GM12878 (cell line): Measurements from ENCODE around the gene RAB23. TPM values are rescaled to one million over a fixed set of nuclear protein-coding genes. Genes with fewer than 3 reads are reported as not detected.

Source experiments
- ATAC-seq: fragments of 200-7000 bp; cut with Tn5 transposase; 3 replicates; pipeline ENCODE4 v1.9.1; 2020; ENCODE audit warnings: mild to moderate bottlenecking, moderate library complexity
- BruUV-seq: library from RNA; stranded (reverse); fragments of 400-500 nt; replicated peaks from 2 replicates; lab custom pipeline; 2021; lab: Mats Ljungman, UMichigan
- CTCF ChIA-PET: fragments of 300-600 bp; sonication (Branson Sonifier 250); formaldehyde crosslinking; extraction: SDS; loops from one replicate; lab custom pipeline; 2021; ENCODE audit warnings: inconsistent platforms; lab: Yijun Ruan, JAX
- POLR2A ChIA-PET: fragments of 350-600 bp; formaldehyde crosslinking; extraction: SDS; loops from one replicate; lab custom pipeline; 2021; ENCODE audit warnings: inconsistent platforms; lab: Charles Lee
- RAD21 ChIA-PET: fragments of 300-600 bp; sonication (Branson Sonifier 250); formaldehyde crosslinking; loops from one replicate; lab custom pipeline; 2023; ENCODE audit warnings: antibody characterized with exemption; ENCODE audit not compliant: unreplicated experiment; lab: Charles Lee
- SMC1A ChIA-PET: fragments of 300-600 bp; sonication (Branson Sonifier 250); formaldehyde crosslinking; loops from one replicate; lab custom pipeline; 2023; ENCODE audit not compliant: unreplicated experiment, uncharacterized antibody; lab: Charles Lee
- DNase-seq: peaks from one replicate; pipeline ENCODE4 v3.0.0-alpha.2; 2011; ENCODE audit warnings: low read depth, low spot score
- FAIRE-seq: peaks from 3 replicates; lab custom pipeline; 2011; peaks lifted over from hg19 to GRCh38; lab: Jason Lieb, UNC
- H2AFZ ChIP-seq: 2 replicates; pipeline ENCODE4 v1.6.0; 2011; ENCODE audit warnings: low read depth, low read length, control low read depth; ENCODE audit not compliant: control insufficient read depth
- H3K27ac ChIP-seq: 2 replicates; pipeline ENCODE4 v1.5.1; 2011; ENCODE audit warnings: control low read depth; ENCODE audit not compliant: control insufficient read depth, insufficient read depth
- H3K27me3 ChIP-seq, 2 experiments: replicated peaks in 1 of 2; 2 replicates each; pipeline versions ENCODE4 v1.6.0 to v1.6.1; 2011; ENCODE audit warnings: low read length in 1 of 2; ENCODE audit not compliant: control insufficient read depth in 2 of 2, insufficient read depth in 2 of 2
- H3K36me3 ChIP-seq, 2 experiments: 2 replicates each; pipeline ENCODE4 v1.5.1; 2011; ENCODE audit warnings: low read length in 1 of 2; ENCODE audit not compliant: control insufficient read depth in 2 of 2, insufficient read depth in 2 of 2
- H3K4me1 ChIP-seq: 2 replicates; pipeline ENCODE4 v1.6.1; 2011; ENCODE audit warnings: mild to moderate bottlenecking, low read length, moderate library complexity, mixed read lengths; ENCODE audit not compliant: control insufficient read depth, insufficient read depth
- H3K4me2 ChIP-seq: 2 replicates; pipeline ENCODE4 v1.6.0; 2011; ENCODE audit warnings: control low read depth; ENCODE audit not compliant: control insufficient read depth, insufficient read depth
- H3K4me3 ChIP-seq: fragments of 200-600 bp; sonication (generic); 2 replicates; pipeline ENCODE4 v1.5.1; 2016
- H3K79me2 ChIP-seq: 2 replicates; pipeline ENCODE4 v1.6.0; 2011; ENCODE audit warnings: low read length; ENCODE audit not compliant: control insufficient read depth, insufficient read depth
- H3K9ac ChIP-seq: 2 replicates; pipeline ENCODE4 v1.8.0; 2011; ENCODE audit warnings: low read length, control low read depth, mixed read lengths; ENCODE audit not compliant: control insufficient read depth, insufficient read depth
- H3K9me3 ChIP-seq: replicated peaks from 3 replicates; pipeline ENCODE4 v1.5.1; 2011; ENCODE audit warnings: mild to moderate bottlenecking, low read length; ENCODE audit not compliant: control insufficient read depth, insufficient read depth
- H4K20me1 ChIP-seq: 2 replicates; pipeline ENCODE4 v1.6.0; 2011; ENCODE audit not compliant: control insufficient read depth, insufficient read depth
- BRCA1 ChIP-seq: IDR thresholded peaks from 2 replicates; pipeline ENCODE4 v1.6.1; 2011; ENCODE audit warnings: low read depth, low read length, improper control_type of control experiment
- CHD4 ChIP-seq: fragments of 200-600 bp; sonication (generic); IDR thresholded peaks from 2 replicates; pipeline ENCODE4 v1.6.1; 2016; ENCODE audit warnings: mild to moderate bottlenecking
- CREB1 ChIP-seq: IDR thresholded peaks from 2 replicates; pipeline ENCODE4 v1.6.1; 2012; ENCODE audit warnings: low read depth, mild to moderate bottlenecking, inconsistent platforms
- IKZF1 ChIP-seq: fragments of 450-650 bp; conservative IDR thresholded peaks from 2 replicates; pipeline ENCODE4 v1.6.1; 2017; ENCODE audit warnings: antibody characterized with exemption, mild to moderate bottlenecking
- IKZF2 ChIP-seq, 2 experiments: fragments of 450-650 bp; IDR thresholded peaks; 2 replicates each; pipeline ENCODE4 v1.6.1; 2017; ENCODE audit warnings: mild to moderate bottlenecking in 2 of 2, moderate library complexity in 2 of 2
- MEF2B ChIP-seq: fragments of 450-650 bp; IDR thresholded peaks from 2 replicates; pipeline ENCODE4 v1.6.1; 2018; ENCODE audit warnings: mild to moderate bottlenecking, moderate library complexity; ENCODE audit not compliant: partially characterized antibody, poor library complexity, severe bottlenecking
- MXI1 ChIP-seq: fragments of 150-350 bp; IDR thresholded peaks from 2 replicates; pipeline ENCODE4 v1.6.1; 2011; ENCODE audit warnings: low read depth, mild to moderate bottlenecking, inconsistent platforms, low read length, improper control_type of control experiment
- MYC ChIP-seq: IDR thresholded peaks from 2 replicates; pipeline ENCODE4 v1.6.1; 2011; ENCODE audit warnings: mild to moderate bottlenecking, low read length, moderate library complexity, inconsistent platforms; ENCODE audit not compliant: insufficient read depth, insufficient replicate concordance, insufficient read length, severe bottlenecking
- PAX5 ChIP-seq: IDR thresholded peaks from 2 replicates; pipeline ENCODE4 v1.6.1; 2011; ENCODE audit warnings: low read depth, low read length, borderline replicate concordance
- PAX8 ChIP-seq: fragments of 450-650 bp; IDR thresholded peaks from 2 replicates; pipeline ENCODE4 v1.6.1; 2017; ENCODE audit warnings: mild to moderate bottlenecking, moderate library complexity
- POLR2A ChIP-seq: IDR thresholded peaks from 2 replicates; pipeline ENCODE4 v1.6.1; 2011; ENCODE audit warnings: low read depth, mild to moderate bottlenecking, low read length
- SP1 ChIP-seq: IDR thresholded peaks from one replicate; pipeline ENCODE4 v1.6.1; 2011; ENCODE audit warnings: low read depth, low read length
- ZZZ3 ChIP-seq: IDR thresholded peaks from 2 replicates; pipeline ENCODE4 v1.6.1; 2011; ENCODE audit warnings: low read depth; ENCODE audit not compliant: control insufficient read depth, insufficient read length
- WGBS: methylation state at CpG from one replicate; pipeline ENCODE4 v1.1.6; 2016; ENCODE audit warnings: low lambda C conversion rate; ENCODE audit not compliant: insufficient replicate concordance, insufficient coverage; ENCODE audit errors: missing lambda C conversion rate; 5-methylcytosine and 5-hydroxymethylcytosine counted together
- in situ Hi-C: fragments of 300-500 bp; cut with MboI; formaldehyde crosslinking; loops from 9 replicates; pipeline ENCODE4 v1.14.3; 2018; ENCODE audit warnings: mixed read lengths
- intact Hi-C: fragments of 100-400 bp; cut with micrococcal nuclease; formaldehyde crosslinking; loops from one replicate; pipeline ENCODE4 v1.14.2; 2022; ENCODE audit not compliant: unreplicated experiment
- polyA plus RNA-seq, 11 experiments: library from polyadenylated mRNA; depleted of rRNA in 4 of 11; unstranded in 6 of 11; stranded (reverse) in 5 of 11; fragments of >200 nt; fragmentation: Nextera tagmentation in 4 of 11; fragmentation: Illumina TruSeq in 1 of 11; extraction: Ambion mirVana in 4 of 11; extraction: Trizol in 1 of 11; gene quantifications; 1 replicate in 1 of 11; 2 replicates in 10 of 11; pipeline versions ENCODE4 v1.2.1 to v1.2.3, GENCODE V29; 2011 to 2016; ENCODE audit warnings: inconsistent platforms in 2 of 11, missing spikeins in 2 of 11, low read depth in 1 of 11
- total RNA-seq, 4 experiments: library from RNA; depleted of rRNA in 3 of 4; stranded (reverse); fragments of >200 nt in 3 of 4; fragmentation: Illumina TruSeq in 1 of 4; extraction: Trizol in 1 of 4; gene quantifications; 2 replicates each; pipeline versions ENCODE4 v1.2.1 to v1.2.3, GENCODE V29; 2013 to 2021
- TF ChIP-seq, protein P1 (sequence below): IDR thresholded peaks from 2 replicates; pipeline ENCODE4 v1.6.1; 2012; ENCODE audit warnings: mild to moderate bottlenecking, low read depth, low read length
- TF ChIP-seq, protein P2 (sequence below): IDR thresholded peaks from 2 replicates; pipeline ENCODE4 v1.6.1; 2011; ENCODE audit warnings: low read depth, mild to moderate bottlenecking, low read length, moderate library complexity, borderline replicate concordance; ENCODE audit errors: extremely low read depth
- TF ChIP-seq, protein P3 (sequence below): fragments of 450-650 bp; IDR thresholded peaks from 2 replicates; pipeline ENCODE4 v1.6.1; 2017; ENCODE audit warnings: mild to moderate bottlenecking

RAB23 gene
- total and polyA plus RNA-seq, 10 of the 15 experiments (the other 5 are each of a cell fraction or from before 2014, with no cell fraction given) = 0.80 to 6.0 (median 3.1) TPM

DNA sequence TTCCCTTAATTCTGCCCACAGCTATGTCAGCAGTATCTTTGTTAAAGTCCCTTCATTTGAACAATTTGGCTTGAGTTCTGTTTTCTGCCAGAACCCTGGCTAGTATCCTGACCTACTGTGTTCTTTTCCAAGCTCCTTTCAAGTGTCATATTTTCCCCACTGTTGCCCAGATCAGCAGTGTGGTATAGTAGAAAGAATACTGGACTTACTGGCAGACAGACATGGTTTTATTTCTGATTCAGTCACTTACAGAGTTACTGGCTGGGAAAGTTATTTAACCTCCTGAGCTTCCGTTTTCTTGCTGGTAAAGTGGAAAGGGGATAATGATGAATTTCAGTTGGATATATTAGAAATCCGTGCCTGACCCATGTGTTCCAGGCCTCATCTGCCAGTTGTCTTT is 39.8 kb upstream of the RAB23 start (continued):
- TF ChIP-seq PAX8 (no peak), PAX5 (no peak), MYC (no peak)
- TF ChIP-seq, protein P1, sequence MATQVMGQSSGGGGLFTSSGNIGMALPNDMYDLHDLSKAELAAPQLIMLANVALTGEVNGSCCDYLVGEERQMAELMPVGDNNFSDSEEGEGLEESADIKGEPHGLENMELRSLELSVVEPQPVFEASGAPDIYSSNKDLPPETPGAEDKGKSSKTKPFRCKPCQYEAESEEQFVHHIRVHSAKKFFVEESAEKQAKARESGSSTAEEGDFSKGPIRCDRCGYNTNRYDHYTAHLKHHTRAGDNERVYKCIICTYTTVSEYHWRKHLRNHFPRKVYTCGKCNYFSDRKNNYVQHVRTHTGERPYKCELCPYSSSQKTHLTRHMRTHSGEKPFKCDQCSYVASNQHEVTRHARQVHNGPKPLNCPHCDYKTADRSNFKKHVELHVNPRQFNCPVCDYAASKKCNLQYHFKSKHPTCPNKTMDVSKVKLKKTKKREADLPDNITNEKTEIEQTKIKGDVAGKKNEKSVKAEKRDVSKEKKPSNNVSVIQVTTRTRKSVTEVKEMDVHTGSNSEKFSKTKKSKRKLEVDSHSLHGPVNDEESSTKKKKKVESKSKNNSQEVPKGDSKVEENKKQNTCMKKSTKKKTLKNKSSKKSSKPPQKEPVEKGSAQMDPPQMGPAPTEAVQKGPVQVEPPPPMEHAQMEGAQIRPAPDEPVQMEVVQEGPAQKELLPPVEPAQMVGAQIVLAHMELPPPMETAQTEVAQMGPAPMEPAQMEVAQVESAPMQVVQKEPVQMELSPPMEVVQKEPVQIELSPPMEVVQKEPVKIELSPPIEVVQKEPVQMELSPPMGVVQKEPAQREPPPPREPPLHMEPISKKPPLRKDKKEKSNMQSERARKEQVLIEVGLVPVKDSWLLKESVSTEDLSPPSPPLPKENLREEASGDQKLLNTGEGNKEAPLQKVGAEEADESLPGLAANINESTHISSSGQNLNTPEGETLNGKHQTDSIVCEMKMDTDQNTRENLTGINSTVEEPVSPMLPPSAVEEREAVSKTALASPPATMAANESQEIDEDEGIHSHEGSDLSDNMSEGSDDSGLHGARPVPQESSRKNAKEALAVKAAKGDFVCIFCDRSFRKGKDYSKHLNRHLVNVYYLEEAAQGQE = no peak
- TF ChIP-seq, protein P2, sequence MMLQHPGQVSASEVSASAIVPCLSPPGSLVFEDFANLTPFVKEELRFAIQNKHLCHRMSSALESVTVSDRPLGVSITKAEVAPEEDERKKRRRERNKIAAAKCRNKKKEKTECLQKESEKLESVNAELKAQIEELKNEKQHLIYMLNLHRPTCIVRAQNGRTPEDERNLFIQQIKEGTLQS = no peak
- TF ChIP-seq, all 136 proteins: peak for 0

DNA sequence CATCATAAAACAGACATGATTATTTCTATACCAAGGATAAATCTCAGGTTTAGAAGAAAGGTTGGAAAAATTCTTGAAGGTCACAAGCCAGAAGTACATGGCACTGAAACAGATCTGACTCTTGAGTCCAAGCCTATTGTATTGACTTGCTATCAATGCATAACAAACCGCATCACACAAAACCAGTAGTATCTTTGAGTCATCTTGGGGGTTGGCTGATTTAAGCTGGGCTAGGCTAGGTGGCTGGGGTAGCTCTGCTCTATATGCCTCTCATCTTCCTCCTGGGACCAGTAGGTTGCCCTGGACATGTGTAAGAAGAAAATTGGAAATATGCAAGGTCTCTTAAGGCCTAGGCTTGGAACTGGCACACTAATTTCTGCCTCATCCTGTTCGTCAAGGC is 37.0 kb upstream of the RAB23 start:
- H2AFZ ChIP-seq = no peak overlapping the region
- no peak overlapping the region for H3K9ac ChIP-seq
- H3K27ac ChIP-seq = no peak overlapping the region
- intact Hi-C loops = no loop called here
- no peak overlapping the region for H3K4me3 ChIP-seq
- in situ Hi-C loops = no loop called here
- WGBS = 17% methylated on average over 2 of the region's 2 CpGs
- ChIA-PET CTCF (no interaction called here), POLR2A (no interaction called here), SMC1A (no interaction called here), RAD21 (no interaction called here)
- H3K79me2 ChIP-seq = no peaks in the 10 kb centered on the region
- FAIRE-seq (no peak), ATAC-seq (no peak), DNase-seq (no peak)
- no TSS peak for BruUV-seq
- no peak for TF ChIP-seq IKZF1
- TF ChIP-seq SP1 = no peak
- no peak for TF ChIP-seq POLR2A
- no peak for TF ChIP-seq ZZZ3
- TF ChIP-seq MXI1 = no peak
- TF ChIP-seq MEF2B = no peak
- TF ChIP-seq, protein P3, sequence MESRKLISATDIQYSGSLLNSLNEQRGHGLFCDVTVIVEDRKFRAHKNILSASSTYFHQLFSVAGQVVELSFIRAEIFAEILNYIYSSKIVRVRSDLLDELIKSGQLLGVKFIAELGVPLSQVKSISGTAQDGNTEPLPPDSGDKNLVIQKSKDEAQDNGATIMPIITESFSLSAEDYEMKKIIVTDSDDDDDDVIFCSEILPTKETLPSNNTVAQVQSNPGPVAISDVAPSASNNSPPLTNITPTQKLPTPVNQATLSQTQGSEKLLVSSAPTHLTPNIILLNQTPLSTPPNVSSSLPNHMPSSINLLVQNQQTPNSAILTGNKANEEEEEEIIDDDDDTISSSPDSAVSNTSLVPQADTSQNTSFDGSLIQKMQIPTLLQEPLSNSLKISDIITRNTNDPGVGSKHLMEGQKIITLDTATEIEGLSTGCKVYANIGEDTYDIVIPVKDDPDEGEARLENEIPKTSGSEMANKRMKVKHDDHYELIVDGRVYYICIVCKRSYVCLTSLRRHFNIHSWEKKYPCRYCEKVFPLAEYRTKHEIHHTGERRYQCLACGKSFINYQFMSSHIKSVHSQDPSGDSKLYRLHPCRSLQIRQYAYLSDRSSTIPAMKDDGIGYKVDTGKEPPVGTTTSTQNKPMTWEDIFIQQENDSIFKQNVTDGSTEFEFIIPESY = no peak
- TF ChIP-seq IKZF2 (IDR thresholded peaks at IDR 0.05) = no peak
- no peak for TF ChIP-seq CREB1
- TF ChIP-seq BRCA1 = no peak
- TF ChIP-seq CHD4 = no peak
- no peaks in the 10 kb centered on the region for H3K9me3 ChIP-seq
- H3K4me1 ChIP-seq = no peaks in the 10 kb centered on the region
- H3K27me3 ChIP-seq = no peaks in the 10 kb centered on the region
- H3K36me3 ChIP-seq = no peaks in the 10 kb centered on the region
- H3K4me2 ChIP-seq = no peak overlapping the region
- H4K20me1 ChIP-seq = no peaks in the 10 kb centered on the region
